ENCODE results near the gene PLEKHJ1.

The PLEKHJ1 gene

GRCh38 chr19:2249010-2249866, 13.1 kb upstream of the PLEKHJ1 start, which contains the start of gene AMH:
Gene AMH, plus strand, starts transcription at chr19:2249323. Its CDS starts 10 bp downstream, at chr19:2249333.
- DNase-seq (ENCODE audit: low read depth): no peak

GRCh38 chr19:2248136-2249009, 12.2 kb upstream of the PLEKHJ1 start:
- DNase-seq (ENCODE audit: low read depth): no peak

- no peak for DNase-seq (ENCODE audit: low read depth)
These were observed 11.4 kb upstream of the PLEKHJ1 start for GRCh38 chr19:2247433-2248101.

- DNase-seq (ENCODE audit: low read depth): no peak
These were observed 10.8 kb upstream of the PLEKHJ1 start for GRCh38 chr19:2246801-2247361.

GRCh38 chr19:2246014-2246620, 10.0 kb upstream of the PLEKHJ1 start:
- no peak for DNase-seq (ENCODE audit: low read depth)

GRCh38 chr19:2245273-2245672, 9.1 kb upstream of the PLEKHJ1 start:
- DNase-seq (ENCODE audit: low read depth): no peak

- DNase-seq (ENCODE audit: low read depth): no peak
These were observed 8.4 kb upstream of the PLEKHJ1 start for GRCh38 chr19:2244486-2244885.

GRCh38 chr19:2244125-2244411, 7.9 kb upstream of the PLEKHJ1 start:
- DNase-seq (ENCODE audit: low read depth): no peak

- no peak for DNase-seq (ENCODE audit: low read depth)
These were observed 7.4 kb upstream of the PLEKHJ1 start for GRCh38 chr19:2243274-2244124.

- DNase-seq (ENCODE audit: low read depth): no peak
These were observed 6.7 kb upstream of the PLEKHJ1 start for GRCh38 chr19:2242816-2243215.

GRCh38 chr19:2242092-2242537, 6.0 kb upstream of the PLEKHJ1 start:
- DNase-seq (ENCODE audit: low read depth): no peak

GRCh38 chr19:2240881-2241760, 5.0 kb upstream of the PLEKHJ1 start:
- DNase-seq (ENCODE audit: low read depth): no peak

- no peak for DNase-seq (ENCODE audit: low read depth)
These were observed 3.9 kb upstream of the PLEKHJ1 start for GRCh38 chr19:2239771-2240770.

- DNase-seq (ENCODE audit: low read depth): no peak
These were observed 3.0 kb upstream of the PLEKHJ1 start for GRCh38 chr19:2239173-2239572.

- DNase-seq (ENCODE audit: low read depth): no peak
These were observed 1.7 kb upstream of the PLEKHJ1 start for GRCh38 chr19:2237869-2238153.

GRCh38 chr19:2237051-2237868, 1.1 kb upstream of the PLEKHJ1 start:
- DNase-seq (ENCODE audit: low read depth): no peak

GRCh38 chr19:2236064-2236313, 140 bp downstream of the PLEKHJ1 start:
- DNase-seq (ENCODE audit: low read depth): no peak

- no peak for DNase-seq (ENCODE audit: low read depth)
These were observed 607 bp downstream of the PLEKHJ1 start for GRCh38 chr19:2235381-2236063.
